Panc1 (cell line): ENCODE results near the gene MCM3AP. TPM values are rescaled to one million over a fixed set of nuclear protein-coding genes. Genes with fewer than 3 reads are reported as not detected.
A peak's percentile ranks its signal among the peaks of the same experiment; 100 is the strongest.

Experiments
- ATAC-seq: fragments of 200-7000 bp; cut with Tn5 transposase; 2 replicates; pipeline ENCODE4 v1.9.1; 2020; ENCODE audit warnings: mild to moderate bottlenecking, moderate library complexity
- BruUV-seq: library from RNA; stranded (reverse); fragments of 400-500 nt; replicated peaks from 2 replicates; lab custom pipeline; 2021; lab: Mats Ljungman, UMichigan
- CTCF ChIA-PET: fragments of 300-600 bp; sonication (Branson Sonifier 250); formaldehyde crosslinking; loops from one replicate; lab custom pipeline; 2022; ENCODE audit warnings: antibody characterized with exemption; lab: Charles Lee
- POLR2A ChIA-PET: fragments of 300-600 bp; sonication (Branson Sonifier 250); formaldehyde crosslinking; loops from one replicate; lab custom pipeline; 2022; ENCODE audit warnings: antibody characterized with exemption; lab: Charles Lee
- DNase-seq: peaks from one replicate; pipeline ENCODE4 v3.0.0-alpha.2; 2010; ENCODE audit warnings: low read depth, low spot score
- H3K27ac ChIP-seq: 2 replicates; pipeline ENCODE4 v1.5.1; 2011; ENCODE audit warnings: mild to moderate bottlenecking, low read length, inconsistent platforms
- H3K27me3 ChIP-seq: fragments of 200-500 bp; sonication (Bioruptor generic); 2 replicates; pipeline ENCODE4 v1.6.0; 2014; ENCODE audit warnings: low read length, inconsistent platforms; ENCODE audit not compliant: control insufficient read depth, insufficient read depth
- H3K36me3 ChIP-seq: fragments of 200-500 bp; sonication (Bioruptor generic); 2 replicates; pipeline ENCODE4 v1.5.1; 2014; ENCODE audit warnings: inconsistent platforms, mild to moderate bottlenecking, low read length, moderate library complexity; ENCODE audit not compliant: control insufficient read depth, insufficient read depth
- H3K4me1 ChIP-seq: 2 replicates; pipeline ENCODE4 v1.5.1; 2011; ENCODE audit warnings: inconsistent platforms, mild to moderate bottlenecking, low read length, moderate library complexity; ENCODE audit not compliant: control insufficient read depth, insufficient read depth
- H3K4me3 ChIP-seq, 2 experiments: 2 replicates each; pipeline ENCODE4 v1.5.1; 2011 to 2012; ENCODE audit warnings: low read depth in 2 of 2, low read length in 2 of 2, mild to moderate bottlenecking in 2 of 2, inconsistent platforms in 1 of 2, moderate library complexity in 1 of 2
- H3K9me3 ChIP-seq: fragments of 200-500 bp; sonication (Bioruptor generic); 2 replicates; pipeline ENCODE4 v1.5.1; 2014; ENCODE audit warnings: low read depth, mild to moderate bottlenecking, inconsistent platforms, low read length, moderate library complexity; ENCODE audit not compliant: control insufficient read depth, insufficient read depth
- CTCF ChIP-seq: fragments of 450-650 bp; IDR thresholded peaks from 2 replicates; pipeline ENCODE4 v1.5.1; 2017; ENCODE audit warnings: mild to moderate bottlenecking
- POLR2AphosphoS5 ChIP-seq: IDR thresholded peaks from 2 replicates; pipeline ENCODE4 v1.6.1; 2012; ENCODE audit warnings: mild to moderate bottlenecking, low read depth, low read length, moderate library complexity
- REST ChIP-seq, 2 experiments: IDR thresholded peaks; 2 replicates each; pipeline ENCODE4 v1.6.1; 2011 to 2012; ENCODE audit warnings: low read depth in 2 of 2, control low read depth in 1 of 2, low read length in 1 of 2, mild to moderate bottlenecking in 1 of 2, moderate library complexity in 1 of 2; ENCODE audit not compliant: insufficient read depth in 1 of 2
- SIN3A ChIP-seq: IDR thresholded peaks from 2 replicates; pipeline ENCODE4 v1.6.1; 2012; ENCODE audit warnings: low read depth, mild to moderate bottlenecking, low read length, moderate library complexity, borderline replicate concordance; ENCODE audit not compliant: insufficient read depth
- TCF7L2 ChIP-seq: IDR thresholded peaks from 2 replicates; pipeline ENCODE4 v1.6.1; 2011; ENCODE audit warnings: mild to moderate bottlenecking, low read depth, low read length, inconsistent platforms
- in situ Hi-C: cut with HindIII; loops from 2 replicates; pipeline ENCODE4 v1.10.0; 2016; ENCODE audit warnings: low sequenced_read_pairs, low pct_unique_long_range_greater_than_20kb
- intact Hi-C: fragments of 100-400 bp; cut with micrococcal nuclease; formaldehyde crosslinking; loops from one replicate; pipeline ENCODE4 v1.10.0; 2022; ENCODE audit not compliant: unreplicated experiment
- total RNA-seq: library from RNA; stranded (reverse); gene quantifications from one replicate; pipeline ENCODE4 v1.2.1, GENCODE V29; 2021; ENCODE audit not compliant: unreplicated experiment

The MCM3AP gene
- total RNA-seq, 1 experiment from 2014 or later, result 95.0 TPM

GRCh38 chr21:46189213-46189958 lies 96.0 kb downstream of the MCM3AP start:
- Histone ChIP-seq H3K9me3 (no peaks in the 10 kb centered on the region), H3K36me3 (no peaks in the 10 kb centered on the region), H3K27ac (no peak overlapping the region), H3K4me3 (no peak overlapping the region), H3K4me1 (peaks cover 5% of the 10 kb centered on the region; the same call in 1 of the 2 replicates), H3K27me3 (no peaks in the 10 kb centered on the region)
- BruUV-seq, result no TSS peak
- DNase-seq (no peak), ATAC-seq (peak; percentile 47)
- ChIA-PET POLR2A (no interaction called here), CTCF (no interaction called here)
- no peak for TF ChIP-seq TCF7L2
- TF ChIP-seq REST (IDR thresholded peaks at IDR 0.05; ENCODE audit: insufficient read depth in 1 of 2, low read depth in 2 of 2, low read length in 1 of 2), result no peak
- TF ChIP-seq POLR2AphosphoS5, result no peak
- TF ChIP-seq CTCF, result no peak
- no peak for TF ChIP-seq SIN3A
- in situ Hi-C loops (no loop called here), intact Hi-C loops (no loop called here)

- ATAC-seq, result peak; percentile 73; the same call in 1 of the 2 replicates
- intact Hi-C loops (no loop called here), in situ Hi-C loops (no loop called here)
- Histone ChIP-seq H3K36me3 (no peaks in the 10 kb centered on the region), H3K4me1 (peaks cover 5% of the 10 kb centered on the region; the same call in 1 of the 2 replicates), H3K27me3 (no peaks in the 10 kb centered on the region), H3K4me3 (no peak overlapping the region), H3K9me3 (no peaks in the 10 kb centered on the region), H3K27ac (no peak overlapping the region)
- BruUV-seq, result no TSS peak
- DNase-seq, result no peak
- CTCF ChIA-PET, result no interaction called here
- TF ChIP-seq POLR2AphosphoS5 (no peak), TCF7L2 (no peak), SIN3A (no peak), REST (IDR thresholded peaks at IDR 0.05; ENCODE audit: insufficient read depth in 1 of 2, low read depth in 2 of 2, low read length in 1 of 2) (no peak), CTCF (no peak)
- POLR2A ChIA-PET, result no interaction called here
Observed at GRCh38 chr21:46188226-46189212, 96.9 kb downstream of the MCM3AP start.
